Osteoblast (primary cell): Measurements from ENCODE around the gene CASP7. TPM values are rescaled to one million over a fixed set of nuclear protein-coding genes. Genes with fewer than 3 reads are reported as not detected.

Experiments used
- DNase-seq: peaks from one replicate; pipeline ENCODE4 v3.0.0; 2011; ENCODE audit warnings: low spot score, mixed read lengths; ENCODE audit not compliant: insufficient read length; ENCODE audit errors: missing footprints
- H2AFZ ChIP-seq: 2 replicates; pipeline ENCODE4 v1.6.0; 2011; ENCODE audit warnings: mild to moderate bottlenecking, low read length
- H3K27ac ChIP-seq: 2 replicates; pipeline ENCODE4 v1.5.1; 2011; ENCODE audit warnings: mild to moderate bottlenecking, low read depth, low read length, moderate library complexity
- H3K27me3 ChIP-seq: 2 replicates; pipeline ENCODE4 v1.6.0; 2012; ENCODE audit warnings: mild to moderate bottlenecking, control low read depth, inconsistent platforms, low read length, moderate library complexity; ENCODE audit not compliant: insufficient read depth
- H3K36me3 ChIP-seq: 2 replicates; pipeline ENCODE4 v1.5.1; 2011; ENCODE audit warnings: mild to moderate bottlenecking, low read length, control low read depth, moderate library complexity; ENCODE audit not compliant: insufficient read depth
- H3K4me1 ChIP-seq: 2 replicates; pipeline ENCODE4 v1.5.1; 2011; ENCODE audit warnings: mild to moderate bottlenecking, low read length, control low read depth, moderate library complexity; ENCODE audit not compliant: insufficient read depth
- H3K4me2 ChIP-seq: 2 replicates; pipeline ENCODE4 v1.6.0; 2011; ENCODE audit warnings: mild to moderate bottlenecking, low read length; ENCODE audit not compliant: insufficient read depth
- H3K4me3 ChIP-seq: fragments of 200-600 bp; sonication (generic); 3 replicates; pipeline ENCODE4 v1.5.1; 2012; ENCODE audit warnings: mild to moderate bottlenecking, low read length, inconsistent platforms; ENCODE audit not compliant: insufficient read depth
- H3K79me2 ChIP-seq: 2 replicates; pipeline ENCODE4 v1.6.0; 2012; ENCODE audit warnings: mild to moderate bottlenecking, low read length, control low read depth, inconsistent platforms; ENCODE audit not compliant: insufficient read depth
- H3K9me3 ChIP-seq: 2 replicates; pipeline ENCODE4 v1.5.1; 2011; ENCODE audit warnings: low read depth, low read length, control low read depth
- H4K20me1 ChIP-seq: 2 replicates; pipeline ENCODE4 v1.6.0; 2012; ENCODE audit warnings: mild to moderate bottlenecking, low read length, control low read depth; ENCODE audit not compliant: insufficient read depth
- CTCF ChIP-seq: IDR thresholded peaks from 2 replicates; pipeline ENCODE4 v1.5.1; 2011; ENCODE audit warnings: mild to moderate bottlenecking, low read depth, low read length, moderate library complexity; ENCODE audit errors: extremely low read depth
- total RNA-seq: library from RNA; depleted of rRNA; stranded (reverse); fragments of >200 nt; gene quantifications from 2 replicates; pipeline ENCODE4 v1.2.3, GENCODE V29; 2012

CASP7 gene
- total RNA-seq, 1 donor, result 21.7 TPM

GRCh38 chr10:113746217-113746957 lies 66.7 kb downstream of the CASP7 start:
- no peaks in the 10 kb centered on the region for H3K9me3 ChIP-seq
- H2AFZ ChIP-seq, result no peak overlapping the region
- H4K20me1 ChIP-seq, result no peaks in the 10 kb centered on the region
- no peak for TF ChIP-seq CTCF
- no peaks in the 10 kb centered on the region for H3K36me3 ChIP-seq
- no peak overlapping the region for H3K4me2 ChIP-seq
- no peaks in the 10 kb centered on the region for H3K4me1 ChIP-seq
- no peak overlapping the region for H3K4me3 ChIP-seq
- no peaks in the 10 kb centered on the region for H3K79me2 ChIP-seq
- DNase-seq, result no peak
- no peak overlapping the region for H3K27ac ChIP-seq
- no peaks in the 10 kb centered on the region for H3K27me3 ChIP-seq

GRCh38 chr10:113751181-113751732 lies 71.5 kb downstream of the CASP7 start, which contains the start of gene PLEKHS1:
TSS of gene PLEKHS1 (plus strand) at chr10:113751682. CDS start at chr10:113755278, 3,596 bp downstream.
- Histone ChIP-seq H3K4me2 (no peak within 1 kb of the TSS), H2AFZ (no peak within 1 kb of the TSS), H3K4me3 (no peak within 1 kb of the TSS), H3K9me3 (no peaks in the 10 kb centered on the region), H3K79me2 (no peaks in the 10 kb centered on the region), H3K27me3 (no peaks in the 10 kb centered on the region), H3K27ac (no peak within 1 kb of the TSS), H3K4me1 (no peaks in the 10 kb centered on the region), H4K20me1 (no peaks in the 10 kb centered on the region), H3K36me3 (no peaks in the 10 kb centered on the region)
- no peak for TF ChIP-seq CTCF
- DNase-seq, result no peak

GRCh38 chr10:113752553-113752952 lies 72.8 kb downstream of the CASP7 start:
- no peak overlapping the region for H3K4me3 ChIP-seq
- H3K36me3 ChIP-seq, result no peaks in the 10 kb centered on the region
- no peaks in the 10 kb centered on the region for H3K9me3 ChIP-seq
- no peaks in the 10 kb centered on the region for H3K4me1 ChIP-seq
- H3K4me2 ChIP-seq, result no peak overlapping the region
- no peak for DNase-seq
- H3K79me2 ChIP-seq, result no peaks in the 10 kb centered on the region
- H3K27me3 ChIP-seq, result no peaks in the 10 kb centered on the region
- H3K27ac ChIP-seq, result no peak overlapping the region
- no peaks in the 10 kb centered on the region for H4K20me1 ChIP-seq
- no peak for TF ChIP-seq CTCF
- H2AFZ ChIP-seq, result no peak overlapping the region

- no peaks in the 10 kb centered on the region for H3K9me3 ChIP-seq
- no peaks in the 10 kb centered on the region for H3K79me2 ChIP-seq
- DNase-seq, result no peak
- no peak for TF ChIP-seq CTCF
- no peaks in the 10 kb centered on the region for H3K4me1 ChIP-seq
- H4K20me1 ChIP-seq, result no peaks in the 10 kb centered on the region
- no peak overlapping the region for H3K4me2 ChIP-seq
- H3K27me3 ChIP-seq, result no peaks in the 10 kb centered on the region
- H2AFZ ChIP-seq, result no peak overlapping the region
- no peak overlapping the region for H3K27ac ChIP-seq
- no peak overlapping the region for H3K4me3 ChIP-seq
- H3K36me3 ChIP-seq, result no peaks in the 10 kb centered on the region
These were observed 73.4 kb downstream of the CASP7 start for GRCh38 chr10:113753020-113753692.
